HepG2 (cell line): ENCODE results near the gene ACOT8. TPM values are rescaled to one million over a fixed set of nuclear protein-coding genes. Genes with fewer than 3 reads are reported as not detected.

Experiments used
- polyA plus RNA-seq, 8 experiments: library from polyadenylated mRNA; depleted of rRNA in 3 of 8; stranded (reverse) in 7 of 8; unstranded in 1 of 8; fragments of >200 nt; fragmentation: Illumina TruSeq in 4 of 8; extraction: Trizol in 4 of 8; gene quantifications; 2 replicates each; pipeline versions ENCODE4 v1.2.1 to v1.2.3, GENCODE V29; 2011 to 2016; ENCODE audit warnings: low read depth in 4 of 8, missing spikeins in 1 of 8, mixed read lengths in 1 of 8; ENCODE audit not compliant: insufficient read depth in 1 of 8
- total RNA-seq, 5 experiments: library from RNA; depleted of rRNA; stranded (reverse); fragments of >200 nt; fragmentation: Illumina TruSeq; extraction: Trizol; gene quantifications; 2 replicates each; pipeline ENCODE4 v1.2.3, GENCODE V29; 2016; ENCODE audit warnings: low read depth in 1 of 5

ACOT8 gene
- total and polyA plus RNA-seq, 2 of the 13 experiments (the other 11 are each of a cell fraction or from before 2014, with no cell fraction given) = 31.4 to 45.5 TPM

Other genes with a start within 250 kb of the ACOT8 start
- not detected in 2 replicates for gene WFDC10A, start 227.7 kb downstream of the ACOT8 start, total RNA-seq (2016; rRNA removed; fragmentation: Illumina TruSeq; extraction: Trizol)
- gene WFDC10A, start 227.7 kb downstream of the ACOT8 start, polyA plus RNA-seq (2011; rRNA removed) = not detected in 2 replicates
- not detected in 2 replicates for gene WFDC9, start 226.1 kb downstream of the ACOT8 start, total RNA-seq (2016; rRNA removed; fragmentation: Illumina TruSeq; extraction: Trizol)
- gene WFDC9, start 226.1 kb downstream of the ACOT8 start, polyA plus RNA-seq (2011; rRNA removed) = not detected in 2 replicates
- not detected in 2 replicates for gene WFDC11, start 187.2 kb downstream of the ACOT8 start, total RNA-seq (2016; rRNA removed; fragmentation: Illumina TruSeq; extraction: Trizol)
- gene WFDC11, start 187.2 kb downstream of the ACOT8 start, polyA plus RNA-seq (2011; rRNA removed) = not detected in 2 replicates
- not detected in 2 replicates for gene WFDC13, start 155.4 kb downstream of the ACOT8 start, total RNA-seq (2016; rRNA removed; fragmentation: Illumina TruSeq; extraction: Trizol)
- not detected in 2 replicates for gene WFDC13, start 155.4 kb downstream of the ACOT8 start, polyA plus RNA-seq (2011; rRNA removed)
- not detected in 2 replicates for gene WFDC10B, start 152.4 kb downstream of the ACOT8 start, total RNA-seq (2016; rRNA removed; fragmentation: Illumina TruSeq; extraction: Trizol)
- 0.24 TPM in 1 of 2 replicates, not detected in the other for gene WFDC10B, start 152.4 kb downstream of the ACOT8 start, polyA plus RNA-seq (2011; rRNA removed)
- gene SPINT4, start 135.0 kb downstream of the ACOT8 start, total RNA-seq (2016; rRNA removed; fragmentation: Illumina TruSeq; extraction: Trizol) = not detected in 2 replicates
- gene SPINT4, start 135.0 kb downstream of the ACOT8 start, polyA plus RNA-seq (2011; rRNA removed) = not detected in 2 replicates
- 0.40 and 0.58 TPM in 2 replicates for gene WFDC3, start 65.5 kb downstream of the ACOT8 start, total RNA-seq (2016; rRNA removed; fragmentation: Illumina TruSeq; extraction: Trizol)
- 0.33 TPM in 1 of 2 replicates, not detected in the other for gene WFDC3, start 65.5 kb downstream of the ACOT8 start, polyA plus RNA-seq (2011; rRNA removed)
- gene DNTTIP1, start 65.4 kb downstream of the ACOT8 start, total RNA-seq (2016; rRNA removed; fragmentation: Illumina TruSeq; extraction: Trizol) = 23.2 and 40.1 TPM in 2 replicates
- 56.7 and 56.8 TPM in 2 replicates for gene DNTTIP1, start 65.4 kb downstream of the ACOT8 start, polyA plus RNA-seq (2011; rRNA removed)
- gene UBE2C, start 44.7 kb downstream of the ACOT8 start, total RNA-seq (2016; rRNA removed; fragmentation: Illumina TruSeq; extraction: Trizol) = 123 and 139 TPM in 2 replicates
- gene UBE2C, start 44.7 kb downstream of the ACOT8 start, polyA plus RNA-seq (2011; rRNA removed) = 58.6 and 100 TPM in 2 replicates
- gene TNNC2, start 30.1 kb downstream of the ACOT8 start, total RNA-seq (2016; rRNA removed; fragmentation: Illumina TruSeq; extraction: Trizol) = 4.7 and 7.1 TPM in 2 replicates
- 1.8 and 2.5 TPM in 2 replicates for gene TNNC2, start 30.1 kb downstream of the ACOT8 start, polyA plus RNA-seq (2011; rRNA removed)
- 9.3 and 12.8 TPM in 2 replicates for gene SNX21, start 23.6 kb downstream of the ACOT8 start, total RNA-seq (2016; rRNA removed; fragmentation: Illumina TruSeq; extraction: Trizol)
- gene SNX21, start 23.6 kb downstream of the ACOT8 start, polyA plus RNA-seq (2011; rRNA removed) = 7.7 and 9.3 TPM in 2 replicates
- gene ZSWIM3, start 222 bp upstream of the ACOT8 start, total RNA-seq (2016; rRNA removed; fragmentation: Illumina TruSeq; extraction: Trizol) = 5.8 and 7.3 TPM in 2 replicates
- gene ZSWIM3, start 222 bp upstream of the ACOT8 start, polyA plus RNA-seq (2011; rRNA removed) = 5.2 and 7.1 TPM in 2 replicates
- gene ZSWIM1, start 23.8 kb upstream of the ACOT8 start, total RNA-seq (2016; rRNA removed; fragmentation: Illumina TruSeq; extraction: Trizol) = 11.7 and 16.5 TPM in 2 replicates
- 9.0 and 9.5 TPM in 2 replicates for gene ZSWIM1, start 23.8 kb upstream of the ACOT8 start, polyA plus RNA-seq (2011; rRNA removed)
- gene SPATA25, start 30.2 kb upstream of the ACOT8 start, total RNA-seq (2016; rRNA removed; fragmentation: Illumina TruSeq; extraction: Trizol) = 3.3 and 7.6 TPM in 2 replicates
- 4.8 and 8.9 TPM in 2 replicates for gene SPATA25, start 30.2 kb upstream of the ACOT8 start, polyA plus RNA-seq (2011; rRNA removed)
- gene NEURL2, start 33.8 kb upstream of the ACOT8 start, total RNA-seq (2016; rRNA removed; fragmentation: Illumina TruSeq; extraction: Trizol) = 4.1 and 9.7 TPM in 2 replicates
- 7.2 and 12.2 TPM in 2 replicates for gene NEURL2, start 33.8 kb upstream of the ACOT8 start, polyA plus RNA-seq (2011; rRNA removed)
- gene CTSA, start 33.9 kb upstream of the ACOT8 start, total RNA-seq (2016; rRNA removed; fragmentation: Illumina TruSeq; extraction: Trizol) = 63.8 and 202 TPM in 2 replicates
- gene CTSA, start 33.9 kb upstream of the ACOT8 start, polyA plus RNA-seq (2011; rRNA removed) = 222 and 231 TPM in 2 replicates
- 7.0 and 16.9 TPM in 2 replicates for gene PLTP, start 54.8 kb upstream of the ACOT8 start, total RNA-seq (2016; rRNA removed; fragmentation: Illumina TruSeq; extraction: Trizol)
- gene PLTP, start 54.8 kb upstream of the ACOT8 start, polyA plus RNA-seq (2011; rRNA removed) = 28.6 and 30.7 TPM in 2 replicates
- 18.5 and 20.9 TPM in 2 replicates for gene PCIF1, start 77.3 kb upstream of the ACOT8 start, total RNA-seq (2016; rRNA removed; fragmentation: Illumina TruSeq; extraction: Trizol)
- gene PCIF1, start 77.3 kb upstream of the ACOT8 start, polyA plus RNA-seq (2011; rRNA removed) = 21.6 and 24.4 TPM in 2 replicates
- 6.0 and 13.7 TPM in 2 replicates for gene ZNF335, start 114.8 kb upstream of the ACOT8 start, total RNA-seq (2016; rRNA removed; fragmentation: Illumina TruSeq; extraction: Trizol)
- 9.7 and 12.3 TPM in 2 replicates for gene ZNF335, start 114.8 kb upstream of the ACOT8 start, polyA plus RNA-seq (2011; rRNA removed)
- gene MMP9, start 151.5 kb upstream of the ACOT8 start, total RNA-seq (2016; rRNA removed; fragmentation: Illumina TruSeq; extraction: Trizol) = not detected in 2 replicates
- 0.03 TPM in 1 of 2 replicates, not detected in the other for gene MMP9, start 151.5 kb upstream of the ACOT8 start, polyA plus RNA-seq (2011; rRNA removed)
- gene SLC12A5, start 171.8 kb upstream of the ACOT8 start, total RNA-seq (2016; rRNA removed; fragmentation: Illumina TruSeq; extraction: Trizol) = 5.3 and 5.4 TPM in 2 replicates
- gene SLC12A5, start 171.8 kb upstream of the ACOT8 start, polyA plus RNA-seq (2011; rRNA removed) = 4.3 and 5.6 TPM in 2 replicates
- gene NCOA5, start 232.6 kb upstream of the ACOT8 start, total RNA-seq (2016; rRNA removed; fragmentation: Illumina TruSeq; extraction: Trizol) = 28.4 and 37.7 TPM in 2 replicates
- gene NCOA5, start 232.6 kb upstream of the ACOT8 start, polyA plus RNA-seq (2011; rRNA removed) = 16.5 and 17.5 TPM in 2 replicates